Heart left ventricle (tissue), 16 donors: Measurements from ENCODE around the gene TWF2. TPM values are rescaled to one million over a fixed set of nuclear protein-coding genes. Genes with fewer than 3 reads are reported as not detected.

Experiments used
- ATAC-seq, 4 donors: fragments of 200-7000 bp; cut with Tn5 transposase; one replicate each; pipeline ENCODE4 v1.9.1; 2020 to 2022; ENCODE audit warnings: moderate library complexity in 4 of 4, mild to moderate bottlenecking in 3 of 4, moderate number of reproducible peaks in 1 of 4
- DNase-seq, 5 donors: peaks; one replicate each; pipeline ENCODE4 v3.0.0-alpha.2; 2020
- H3K27ac ChIP-seq, 12 donors: fragments of 200-600 bp; sonication (generic) in 4 of 12; one replicate each; pipeline versions ENCODE4 v1.5.0 to v1.8.0; 2016 to 2022; ENCODE audit warnings: mild to moderate bottlenecking in 2 of 12
- H3K27me3 ChIP-seq, 9 donors: fragments of 200-600 bp; sonication (generic) in 2 of 9; one replicate each; pipeline versions ENCODE4 v1.5.1 to v1.8.0; 2016 to 2022; ENCODE audit warnings: mild to moderate bottlenecking in 3 of 9
- H3K36me3 ChIP-seq, 9 donors: fragments of 200-600 bp; sonication (generic) in 2 of 9; one replicate each; pipeline versions ENCODE4 v1.5.0 to v1.8.0; 2018 to 2022; ENCODE audit warnings: mild to moderate bottlenecking in 2 of 9
- H3K4me1 ChIP-seq, 12 donors: fragments of 200-600 bp; sonication (generic) in 4 of 12; one replicate each; pipeline versions ENCODE4 v1.5.0 to v1.8.0; 2016 to 2022; ENCODE audit warnings: mild to moderate bottlenecking in 3 of 12
- H3K4me3 ChIP-seq, 12 donors: fragments of 200-600 bp; sonication (generic) in 4 of 12; one replicate each; pipeline versions ENCODE4 v1.5.0 to v1.8.0; 2017 to 2022; ENCODE audit warnings: mild to moderate bottlenecking in 9 of 12, moderate library complexity in 4 of 12
- H3K9me3 ChIP-seq, 12 donors: fragments of 200-600 bp; sonication (generic) in 4 of 12; one replicate each; pipeline versions ENCODE4 v1.5.0 to v1.8.0; 2016 to 2022; ENCODE audit warnings: mild to moderate bottlenecking in 1 of 12
- POLR2A ChIP-seq, 2 donors: fragments of 450-650 bp; IDR thresholded peaks; one replicate each; pipeline ENCODE4 v1.6.1; 2017; ENCODE audit warnings: antibody characterized with exemption in 2 of 2, mild to moderate bottlenecking in 2 of 2, moderate library complexity in 2 of 2
- whole genome bisulfite sequencing, 4 donors: extraction: QIAGEN DNeasy Blood & Tissue Kit in 2 of 4; methylation state at CpG; one replicate each; pipeline versions ENCODE4 v1.1.5 to v1.1.7; 2013 to 2018; 5-methylcytosine and 5-hydroxymethylcytosine counted together
- intact Hi-C, 10 donors: fragments of 100-400 bp; cut with DNase I; formaldehyde crosslinking; loops; one replicate each; pipeline versions ENCODE4 v1.11.1 to v1.14.2; 2022
- polyA plus RNA-seq, 2 donors: library from polyadenylated mRNA; stranded (reverse); fragments of 200-250 nt; gene quantifications; one replicate each; pipeline ENCODE4 v1.2.3, GENCODE V29; 2013
- total RNA-seq, 9 donors: library from RNA; depleted of rRNA in 2 of 9; stranded (reverse); fragments of >200 nt in 2 of 9; fragmentation: NEBNext Ultra II Directional in 3 of 9; extraction: Animal tissue kit (Norgen Biotek cat#: 25700) in 3 of 9; gene quantifications; one replicate each; pipeline versions ENCODE4 v1.1.0 to v1.2.4, GENCODE V29; 2016 to 2023
- TF ChIP-seq, protein P1 (sequence below), 12 donors: fragments of 200-600 bp; sonication (generic) in 4 of 12; IDR thresholded peaks; one replicate each; pipeline versions ENCODE4 v1.5.0 to v1.8.0; 2018 to 2022; ENCODE audit warnings: antibody characterized with exemption in 12 of 12, mild to moderate bottlenecking in 5 of 12
- donor health status: ischemic (EF 13 %, LVEDD 7.1; RV severe dilation, severe dysfunction).
- donor health status: healthy with polysubstance abuse.
- donor health status: DM: no; HTN: yes; CAD: no.
- donor health status: DM: no; HTN: no; CAD: no.
- donor health status: ischemic (EF 25% LVEDD 6.9; RV normal size, moderate dysfunction).
- donor health status: ischemic (EF 25% LVEDD 5.7; RV mildly dilated, moderate dysfunction).
- donor health status: healthy.
- donor health status: DM: yes; HTN: yes; CAD: no.
- donor health status: ischemic (EF 35%, LVEDD 5.7; RV mildly dilated, moderate dysfunction).
- donor health status: nonischemic (EF 11% LVEDD 7.7; RV severe dilation, severe dysfunction).
- donor health status: DM: yes; HTN: yes; CAD: no.
- donor health status: PGD.
- donor health status: ischemic (EF 29% LVEDD 5.4; RV normal size, mild dysfunction).
- donor health status: nonischemic (EF 23%, LVEDD 6.1; RV moderate dilation, normal function).

Gene TWF2
- total and polyA plus RNA-seq, 11 donors = 45.8 to 133 (median 109) TPM

DNA sequence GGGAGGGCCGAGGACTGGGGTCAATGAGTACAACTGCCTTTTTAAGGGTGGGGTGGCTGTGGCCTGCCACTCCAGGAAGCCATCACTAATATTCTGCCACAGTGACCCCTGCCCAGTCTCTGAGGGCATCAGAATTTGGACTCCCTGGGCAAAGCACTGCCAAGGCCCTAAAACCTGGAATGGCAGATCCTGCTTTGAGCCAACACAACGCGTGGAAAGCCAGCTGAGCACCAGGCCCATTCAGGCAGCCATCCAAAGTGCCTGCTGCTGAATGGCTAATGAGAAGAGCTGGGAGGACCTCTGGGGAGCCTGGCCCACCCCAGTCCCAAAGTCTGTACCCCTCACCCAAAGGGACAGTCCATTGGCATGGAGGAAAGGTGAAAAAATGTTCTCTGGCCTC, 5.0 kb downstream of the TWF2 start:
- peaks cover 10 to 70% (median 49%) of the 10 kb centered on the region in 12 donors for H3K4me1 ChIP-seq
- peak; percentile 1 to 63 (median 22) for ATAC-seq
- H3K27ac ChIP-seq = peak overlapping the region; percentile 71 to 97 (median 90)
- no peaks in the 10 kb centered on the region for H3K9me3 ChIP-seq
- WGBS, 4 donors = 39 to 69% (median 41%) methylated on average over 3 of the region's 3 CpGs
- H3K27me3 ChIP-seq = no peaks in the 10 kb centered on the region
- peaks cover 0 to 62% (median 42%) of the 10 kb centered on the region in 9 donors for H3K36me3 ChIP-seq
- DNase-seq = peak in 4 of 5 donors; percentile 65 to 87 (median 66)
- TF ChIP-seq, protein P1, sequence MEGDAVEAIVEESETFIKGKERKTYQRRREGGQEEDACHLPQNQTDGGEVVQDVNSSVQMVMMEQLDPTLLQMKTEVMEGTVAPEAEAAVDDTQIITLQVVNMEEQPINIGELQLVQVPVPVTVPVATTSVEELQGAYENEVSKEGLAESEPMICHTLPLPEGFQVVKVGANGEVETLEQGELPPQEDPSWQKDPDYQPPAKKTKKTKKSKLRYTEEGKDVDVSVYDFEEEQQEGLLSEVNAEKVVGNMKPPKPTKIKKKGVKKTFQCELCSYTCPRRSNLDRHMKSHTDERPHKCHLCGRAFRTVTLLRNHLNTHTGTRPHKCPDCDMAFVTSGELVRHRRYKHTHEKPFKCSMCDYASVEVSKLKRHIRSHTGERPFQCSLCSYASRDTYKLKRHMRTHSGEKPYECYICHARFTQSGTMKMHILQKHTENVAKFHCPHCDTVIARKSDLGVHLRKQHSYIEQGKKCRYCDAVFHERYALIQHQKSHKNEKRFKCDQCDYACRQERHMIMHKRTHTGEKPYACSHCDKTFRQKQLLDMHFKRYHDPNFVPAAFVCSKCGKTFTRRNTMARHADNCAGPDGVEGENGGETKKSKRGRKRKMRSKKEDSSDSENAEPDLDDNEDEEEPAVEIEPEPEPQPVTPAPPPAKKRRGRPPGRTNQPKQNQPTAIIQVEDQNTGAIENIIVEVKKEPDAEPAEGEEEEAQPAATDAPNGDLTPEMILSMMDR (IDR thresholded peaks at IDR 0.05) = no peak
- TF ChIP-seq POLR2A (IDR thresholded peaks at IDR 0.05) = no peak
- intact Hi-C loops = loop anchor here in 5 of 10 donors (5.0 to 10.0 kb wide), 3 partner anchors 53 to 171 kb away; partner anchors contain the start of gene GLYCTK (in 2 of the 5)
- H3K4me3 ChIP-seq = peak overlapping the region in 10 of 12 donors; percentile 25 to 59 (median 44)

DNA sequence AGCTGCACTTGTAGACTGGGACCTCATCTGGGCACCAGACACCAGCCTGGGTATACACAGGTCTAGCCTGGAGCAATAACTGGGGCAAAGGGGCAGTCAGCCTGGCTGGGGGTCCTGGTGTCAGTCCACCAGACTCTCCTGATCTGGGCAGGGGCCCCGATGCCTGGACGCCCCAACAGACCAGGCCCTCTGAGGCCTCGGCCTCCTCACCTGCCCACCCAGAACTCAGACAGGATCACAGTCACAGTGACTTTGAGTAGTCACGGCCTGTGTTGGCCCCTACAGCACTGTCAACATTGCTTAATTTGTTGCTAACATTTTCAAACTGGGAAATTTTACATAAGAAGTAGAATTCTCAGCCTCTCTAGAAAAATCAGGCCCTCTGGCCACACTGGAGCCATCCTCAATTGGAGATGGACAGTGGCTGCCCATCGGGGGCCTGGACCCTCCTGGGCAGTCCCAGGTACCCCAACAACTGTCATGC, 5.8 kb downstream of the TWF2 start:
- ATAC-seq (no peak), DNase-seq (no peak)
- Histone ChIP-seq H3K4me1 (peaks cover 7 to 66% (median 45%) of the 10 kb centered on the region in 12 donors), H3K4me3 (peak overlapping the region in 10 of 12 donors; percentile 7 to 59 (median 40)), H3K9me3 (no peaks in the 10 kb centered on the region), H3K27me3 (no peaks in the 10 kb centered on the region), H3K36me3 (peaks cover 0 to 70% (median 51%) of the 10 kb centered on the region in 9 donors), H3K27ac (peak overlapping the region in 10 of 12 donors; percentile 80 to 97 (median 91))
- TF ChIP-seq POLR2A (IDR thresholded peaks at IDR 0.05) = no peak
- TF ChIP-seq, protein P1 (IDR thresholded peaks at IDR 0.05) = no peak
- 81 to 90% (median 83%) methylated on average over 5 of the region's 5 CpGs for WGBS, 4 donors
- intact Hi-C loops = loop anchor here in 5 of 10 donors (5.0 to 10.0 kb wide), 3 partner anchors 54 to 172 kb away; partner anchors contain the start of gene GLYCTK (in 2 of the 5)

DNA sequence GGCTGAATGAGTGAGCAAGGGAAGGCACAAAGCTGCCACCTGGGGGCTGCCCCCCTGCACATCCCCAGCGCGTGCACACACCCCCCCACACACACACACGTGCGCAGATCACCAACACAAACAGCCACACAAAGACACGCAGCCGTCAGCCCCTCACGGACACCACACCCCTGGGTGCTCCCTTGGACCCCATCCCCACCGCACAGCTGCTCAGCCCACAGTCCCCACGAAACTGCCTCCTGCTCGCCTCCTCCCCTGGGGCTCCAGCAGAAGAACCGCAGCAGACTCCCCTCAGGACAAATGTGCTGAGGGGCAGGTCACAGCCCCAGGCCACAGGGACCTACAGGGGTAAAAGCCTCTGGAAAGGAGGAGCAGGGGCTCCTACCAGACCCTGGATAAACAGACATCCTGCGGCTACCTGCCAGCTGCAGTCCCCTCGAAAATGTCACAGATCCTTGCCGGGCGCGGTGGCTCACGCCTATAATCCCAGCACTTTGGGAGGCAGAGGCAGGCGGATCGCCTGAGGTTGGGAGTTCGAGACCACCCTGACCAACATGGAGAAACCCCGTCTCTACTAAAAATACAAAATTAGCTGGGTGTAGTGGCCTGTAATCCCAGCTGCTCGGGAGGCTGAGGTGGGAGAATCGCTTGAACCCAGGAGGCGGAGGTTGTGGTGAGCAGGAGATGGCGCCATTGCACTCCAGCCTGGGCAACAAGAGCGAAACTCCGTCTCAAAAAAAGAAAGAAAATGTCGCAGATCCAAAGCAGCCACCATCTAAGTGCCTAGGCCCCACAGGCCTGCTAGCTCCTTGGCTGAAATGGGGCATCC, 6.5 kb downstream of the TWF2 start:
- Histone ChIP-seq H3K4me3 (peak overlapping the region in 10 of 12 donors; percentile 7 to 59 (median 40)), H3K4me1 (peaks cover 3 to 59% (median 39%) of the 10 kb centered on the region in 12 donors), H3K9me3 (no peaks in the 10 kb centered on the region), H3K36me3 (peaks cover 0 to 76% (median 55%) of the 10 kb centered on the region in 9 donors), H3K27me3 (no peaks in the 10 kb centered on the region), H3K27ac (peak overlapping the region in 8 of 12 donors; percentile 81 to 97 (median 92))
- no peak for ATAC-seq
- no peak for DNase-seq
- no peak for TF ChIP-seq POLR2A (IDR thresholded peaks at IDR 0.05)
- TF ChIP-seq, protein P1 (IDR thresholded peaks at IDR 0.05) = peak in 5 of 12 donors; percentile 4 to 31 (median 15)
- WGBS, 4 donors = 71 to 88% (median 80%) methylated on average over 24 to 28 of the region's 28 CpGs
- intact Hi-C loops = loop anchor here in 5 of 10 donors (5.0 to 10.0 kb wide), 3 partner anchors 55 to 172 kb away; partner anchors contain the start of gene GLYCTK (in 2 of the 5)
